GM21717 (cell line): Measurements from ENCODE around the gene ZBP1.

Source experiments
- ATAC-seq: cut with Tn5 transposase; IDR thresholded peaks from one replicate; pipeline ENCODE4 v1.9.1; 2021; ENCODE audit warnings: mild to moderate bottlenecking, moderate library complexity; ENCODE audit not compliant: unreplicated experiment

ZBP1 gene

GRCh38 chr20:57658833-57659516 is 38.7 kb upstream of the ZBP1 start:
- no peak for ATAC-seq

- no peak for ATAC-seq
These were observed 38.2 kb upstream of the ZBP1 start for GRCh38 chr20:57658447-57658832.

GRCh38 chr20:57657535-57658446 is 37.6 kb upstream of the ZBP1 start:
- no peak for ATAC-seq

- ATAC-seq = no peak
These were observed 36.8 kb upstream of the ZBP1 start for GRCh38 chr20:57656821-57657534.

GRCh38 chr20:57656252-57656820 is 36.1 kb upstream of the ZBP1 start:
- no peak for ATAC-seq

GRCh38 chr20:57655809-57656155 is 35.6 kb upstream of the ZBP1 start:
- no peak for ATAC-seq

- ATAC-seq = no peak
These were observed 35.0 kb upstream of the ZBP1 start for GRCh38 chr20:57654998-57655808.

- ATAC-seq = peak; percentile 66
These were observed 34.3 kb upstream of the ZBP1 start for GRCh38 chr20:57654363-57654997.

- no peak for ATAC-seq
These were observed 33.7 kb upstream of the ZBP1 start for GRCh38 chr20:57653910-57654309.

- ATAC-seq = no peak
These were observed 33.3 kb upstream of the ZBP1 start for GRCh38 chr20:57653546-57653900.

- no peak for ATAC-seq
These were observed 32.6 kb upstream of the ZBP1 start for GRCh38 chr20:57652606-57653545.

GRCh38 chr20:57651881-57652605 is 31.8 kb upstream of the ZBP1 start:
- ATAC-seq = no peak

- ATAC-seq = no peak
These were observed 30.7 kb upstream of the ZBP1 start for GRCh38 chr20:57650756-57651483.

- no peak for ATAC-seq
These were observed 30.0 kb upstream of the ZBP1 start for GRCh38 chr20:57650266-57650665.

- no peak for ATAC-seq
These were observed 29.4 kb upstream of the ZBP1 start for GRCh38 chr20:57649617-57650015.

- no peak for ATAC-seq
These were observed 28.8 kb upstream of the ZBP1 start for GRCh38 chr20:57648878-57649616.
